ENCODE measurements around the gene ZFR. TPM values are rescaled to one million over a fixed set of nuclear protein-coding genes. Genes with fewer than 3 reads are reported as not detected.

ZFR gene
- total RNA-seq, 1 donor from 2014 or later = 77.1 TPM

- Mint-ChIP-seq H3K9me3 (ENCODE audit: low read depth) (peaks cover 3% of the 10 kb centered on the region), H3K27ac (ENCODE audit: unreplicated experiment) (peak overlapping the region; percentile 87), H3K36me3 (ENCODE audit: low read depth) (no peaks in the 10 kb centered on the region), H3K27me3 (ENCODE audit: low read depth) (no peaks in the 10 kb centered on the region), H3K4me3 (ENCODE audit: unreplicated experiment) (peak overlapping the region; percentile 78), H3K4me1 (ENCODE audit: low read depth) (peaks cover 34% of the 10 kb centered on the region)
- no peak for DNase-seq (ENCODE audit: low spot score)
- TF ChIP-seq, protein P1, sequence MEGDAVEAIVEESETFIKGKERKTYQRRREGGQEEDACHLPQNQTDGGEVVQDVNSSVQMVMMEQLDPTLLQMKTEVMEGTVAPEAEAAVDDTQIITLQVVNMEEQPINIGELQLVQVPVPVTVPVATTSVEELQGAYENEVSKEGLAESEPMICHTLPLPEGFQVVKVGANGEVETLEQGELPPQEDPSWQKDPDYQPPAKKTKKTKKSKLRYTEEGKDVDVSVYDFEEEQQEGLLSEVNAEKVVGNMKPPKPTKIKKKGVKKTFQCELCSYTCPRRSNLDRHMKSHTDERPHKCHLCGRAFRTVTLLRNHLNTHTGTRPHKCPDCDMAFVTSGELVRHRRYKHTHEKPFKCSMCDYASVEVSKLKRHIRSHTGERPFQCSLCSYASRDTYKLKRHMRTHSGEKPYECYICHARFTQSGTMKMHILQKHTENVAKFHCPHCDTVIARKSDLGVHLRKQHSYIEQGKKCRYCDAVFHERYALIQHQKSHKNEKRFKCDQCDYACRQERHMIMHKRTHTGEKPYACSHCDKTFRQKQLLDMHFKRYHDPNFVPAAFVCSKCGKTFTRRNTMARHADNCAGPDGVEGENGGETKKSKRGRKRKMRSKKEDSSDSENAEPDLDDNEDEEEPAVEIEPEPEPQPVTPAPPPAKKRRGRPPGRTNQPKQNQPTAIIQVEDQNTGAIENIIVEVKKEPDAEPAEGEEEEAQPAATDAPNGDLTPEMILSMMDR (IDR thresholded peaks at IDR 0.05) = no peak
Measured at GRCh38 chr5:32445287-32445758, 783 bp upstream of the ZFR start.

DNA sequence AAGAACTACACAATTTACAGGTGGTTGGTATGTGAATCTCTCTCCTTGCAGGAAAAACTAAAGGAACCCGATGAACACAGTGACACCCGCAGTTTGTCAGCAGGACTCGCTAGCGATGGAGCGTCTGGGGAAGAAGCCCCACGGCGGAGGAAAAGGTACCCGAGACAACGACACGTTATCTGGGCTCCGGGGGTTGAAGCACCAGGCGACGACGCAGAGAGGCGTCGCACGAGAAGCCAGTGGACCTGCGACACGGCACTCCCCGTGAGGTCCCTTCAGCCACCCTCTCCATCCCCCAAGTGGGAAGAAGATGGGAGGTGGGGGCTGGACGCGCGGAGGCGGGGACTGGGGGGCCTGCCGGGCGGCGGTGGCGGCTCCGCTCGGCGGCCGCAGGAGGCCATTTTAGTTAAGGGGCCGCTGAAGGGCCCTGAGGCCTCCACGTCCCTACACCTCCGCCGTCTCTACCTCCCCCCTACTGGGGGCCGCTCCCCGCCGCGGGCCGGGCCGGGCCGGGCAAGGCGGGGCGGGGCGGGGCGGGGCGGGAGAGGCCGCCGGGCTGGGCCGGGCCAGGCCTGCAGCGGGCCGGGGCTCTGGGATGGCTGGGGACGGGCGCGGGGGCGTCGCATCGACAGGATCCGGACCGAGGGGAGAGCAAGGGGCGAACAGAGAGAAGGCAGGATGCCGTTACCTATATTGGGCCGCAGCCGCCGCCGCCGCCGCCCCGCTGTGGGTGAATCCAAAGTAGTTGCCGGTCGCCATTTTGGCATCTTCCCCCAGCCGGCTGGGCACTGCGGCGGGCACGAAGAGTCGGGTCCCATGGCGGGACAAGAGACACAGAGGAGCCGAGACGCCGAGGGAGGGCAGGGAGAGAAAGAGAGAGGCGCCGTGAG, 754 bp downstream of the ZFR start:
- Mint-ChIP-seq H3K4me1 (ENCODE audit: low read depth) (peaks cover 37% of the 10 kb centered on the region), H3K27ac (ENCODE audit: unreplicated experiment) (peak overlapping the region; percentile 98), H3K9me3 (ENCODE audit: low read depth) (no peaks in the 10 kb centered on the region), H3K27me3 (ENCODE audit: low read depth) (no peaks in the 10 kb centered on the region), H3K4me3 (ENCODE audit: unreplicated experiment) (peak overlapping the region; percentile 85), H3K36me3 (ENCODE audit: low read depth) (no peaks in the 10 kb centered on the region)
- DNase-seq (ENCODE audit: low spot score) = no peak
- TF ChIP-seq, protein P1 (IDR thresholded peaks at IDR 0.05) = peak; percentile 40

DNA sequence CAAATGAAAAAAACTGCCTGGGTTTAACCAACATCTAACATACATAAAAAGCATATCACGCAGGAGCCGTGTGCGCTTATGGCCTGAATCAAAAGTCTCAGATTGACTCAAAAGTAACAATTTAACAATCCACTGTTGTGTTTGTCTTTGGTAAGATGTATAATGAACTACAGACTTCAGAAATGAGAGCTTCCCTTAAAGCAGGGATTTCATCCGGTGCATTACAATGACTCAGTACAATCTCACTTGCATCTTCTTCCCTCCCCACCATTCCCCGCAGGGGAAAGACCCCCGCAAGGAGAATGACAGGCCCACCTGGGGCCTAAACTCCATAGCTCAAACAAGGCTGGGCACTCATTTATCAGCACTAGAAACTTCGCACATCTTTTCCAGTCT, 1.4 kb downstream of the ZFR start:
- Mint-ChIP-seq H3K27me3 (ENCODE audit: low read depth) (no peaks in the 10 kb centered on the region), H3K9me3 (ENCODE audit: low read depth) (no peaks in the 10 kb centered on the region), H3K4me3 (ENCODE audit: unreplicated experiment) (peak overlapping the region; percentile 85), H3K4me1 (ENCODE audit: low read depth) (peaks cover 37% of the 10 kb centered on the region), H3K36me3 (ENCODE audit: low read depth) (no peaks in the 10 kb centered on the region), H3K27ac (ENCODE audit: unreplicated experiment) (peak overlapping the region; percentile 98)
- TF ChIP-seq, protein P1 (IDR thresholded peaks at IDR 0.05) = no peak
- DNase-seq (ENCODE audit: low spot score) = no peak

- Mint-ChIP-seq H3K4me3 (ENCODE audit: unreplicated experiment) (no peak overlapping the region), H3K36me3 (ENCODE audit: low read depth) (no peaks in the 10 kb centered on the region), H3K27ac (ENCODE audit: unreplicated experiment) (no peak overlapping the region), H3K27me3 (ENCODE audit: low read depth) (no peaks in the 10 kb centered on the region), H3K9me3 (ENCODE audit: low read depth) (no peaks in the 10 kb centered on the region), H3K4me1 (ENCODE audit: low read depth) (peaks cover 46% of the 10 kb centered on the region)
- TF ChIP-seq, protein P1 (IDR thresholded peaks at IDR 0.05) = no peak
- no peak for DNase-seq (ENCODE audit: low spot score)
Measured at GRCh38 chr5:32439086-32439642, 5.4 kb downstream of the ZFR start.

DNA sequence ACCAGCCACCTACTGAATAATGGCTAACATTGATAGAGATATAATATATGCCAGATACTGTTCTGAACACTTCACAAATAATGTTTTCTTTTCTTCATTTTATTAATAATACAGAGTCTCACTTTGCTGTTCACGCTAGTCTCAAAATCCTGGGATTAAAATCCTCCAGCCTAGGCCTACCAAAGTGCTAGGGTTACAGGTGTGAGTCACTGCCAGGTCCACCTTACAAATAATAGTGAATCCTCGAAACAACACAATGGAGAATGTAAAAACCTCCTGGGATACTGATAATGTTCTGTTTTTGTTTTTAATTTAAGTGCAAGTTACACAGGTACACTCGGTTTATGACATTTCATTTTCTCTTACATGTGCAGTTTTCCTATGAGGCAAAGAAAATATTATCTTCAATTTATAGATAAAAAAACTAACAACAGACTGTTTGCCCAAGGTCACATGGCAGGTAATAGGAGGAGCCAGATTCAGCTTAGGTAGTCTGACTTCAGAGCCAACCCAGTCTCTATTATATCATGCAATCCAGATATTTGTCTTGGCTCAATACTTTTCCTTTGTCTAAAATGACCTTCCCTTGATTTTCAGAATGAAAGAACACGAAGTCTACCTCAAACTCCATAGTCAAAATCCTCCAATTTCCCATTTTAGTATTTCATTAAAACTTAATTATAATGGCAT, 7.8 kb downstream of the ZFR start:
- Mint-ChIP-seq H3K36me3 (ENCODE audit: low read depth) (no peaks in the 10 kb centered on the region), H3K4me1 (ENCODE audit: low read depth) (peaks cover 32% of the 10 kb centered on the region), H3K27ac (ENCODE audit: unreplicated experiment) (no peak overlapping the region), H3K27me3 (ENCODE audit: low read depth) (no peaks in the 10 kb centered on the region), H3K4me3 (ENCODE audit: unreplicated experiment) (no peak overlapping the region), H3K9me3 (ENCODE audit: low read depth) (no peaks in the 10 kb centered on the region)
- DNase-seq (ENCODE audit: low spot score) = no peak
- TF ChIP-seq, protein P1 (IDR thresholded peaks at IDR 0.05) = no peak

Measured in chondrocyte (in vitro differentiated cells).